ENCODE measurements around the gene TXK.

TXK gene

GRCh38 chr4:48100256-48100655 lies 33.8 kb downstream of the TXK start:
- DNase-seq, result no peak

GRCh38 chr4:48095441-48095840 lies 38.6 kb downstream of the TXK start:
- no peak for DNase-seq

GRCh38 chr4:48093991-48094416 lies 40.0 kb downstream of the TXK start:
- DNase-seq, result no peak

GRCh38 chr4:48090621-48091020 lies 43.4 kb downstream of the TXK start:
- no peak for DNase-seq

- no peak for DNase-seq
Measured at GRCh38 chr4:48085821-48086589, 48.0 kb downstream of the TXK start.

- no peak for DNase-seq
Measured at GRCh38 chr4:48082956-48083355, 51.1 kb downstream of the TXK start.

GRCh38 chr4:48081196-48081595 lies 52.9 kb downstream of the TXK start:
- no peak for DNase-seq

- no peak for DNase-seq
Measured at GRCh38 chr4:48079972-48080391, 54.1 kb downstream of the TXK start.

- no peak for DNase-seq
Measured at GRCh38 chr4:48078862-48079655, 55.0 kb downstream of the TXK start.

GRCh38 chr4:48078425-48078824 lies 55.6 kb downstream of the TXK start:
- no peak for DNase-seq

- no peak for DNase-seq
Measured at GRCh38 chr4:48074657-48075056, 59.4 kb downstream of the TXK start.

GRCh38 chr4:48073567-48074103 lies 60.4 kb downstream of the TXK start:
- DNase-seq, result no peak

GRCh38 chr4:48071191-48071590 lies 62.9 kb downstream of the TXK start:
- DNase-seq, result no peak

GRCh38 chr4:48069026-48069425 lies 65.0 kb downstream of the TXK start:
- DNase-seq, result no peak

GRCh38 chr4:48068182-48068581 lies 65.9 kb downstream of the TXK start:
- DNase-seq, result no peak

- no peak for DNase-seq
Measured at GRCh38 chr4:48067536-48067935, 66.5 kb downstream of the TXK start.

GRCh38 chr4:48065587-48066052 lies 68.4 kb downstream of the TXK start:
- no peak for DNase-seq

GRCh38 chr4:48064349-48064748 lies 69.7 kb downstream of the TXK start:
- no peak for DNase-seq

- DNase-seq, result no peak
Measured at GRCh38 chr4:48058617-48059530, 75.2 kb downstream of the TXK start.

- DNase-seq, result no peak
Measured at GRCh38 chr4:48051078-48051477, 83.0 kb downstream of the TXK start.

- DNase-seq, result no peak
Measured at GRCh38 chr4:48049483-48049882, 84.6 kb downstream of the TXK start.

GRCh38 chr4:48047896-48048295 lies 86.2 kb downstream of the TXK start:
- DNase-seq, result no peak

- peak; percentile 26 for DNase-seq
Measured at GRCh38 chr4:48047421-48047844, 86.6 kb downstream of the TXK start.
